Non-pigmented ciliary epithelial cell (primary cell): Measurements from ENCODE around the gene CD300LG.
"Not testable (repeated sequence)": the region's sequence is repeated elsewhere in the genome, so short reads cannot be mapped to it uniquely, and the experiment has no call there.

ENCODE experiments used
- DNase-seq: peaks from one replicate; pipeline ENCODE4 v3.0.0-alpha.2; 2010; ENCODE audit warnings: low read depth

CD300LG gene, protein sequence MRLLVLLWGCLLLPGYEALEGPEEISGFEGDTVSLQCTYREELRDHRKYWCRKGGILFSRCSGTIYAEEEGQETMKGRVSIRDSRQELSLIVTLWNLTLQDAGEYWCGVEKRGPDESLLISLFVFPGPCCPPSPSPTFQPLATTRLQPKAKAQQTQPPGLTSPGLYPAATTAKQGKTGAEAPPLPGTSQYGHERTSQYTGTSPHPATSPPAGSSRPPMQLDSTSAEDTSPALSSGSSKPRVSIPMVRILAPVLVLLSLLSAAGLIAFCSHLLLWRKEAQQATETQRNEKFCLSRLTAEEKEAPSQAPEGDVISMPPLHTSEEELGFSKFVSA

DNA sequence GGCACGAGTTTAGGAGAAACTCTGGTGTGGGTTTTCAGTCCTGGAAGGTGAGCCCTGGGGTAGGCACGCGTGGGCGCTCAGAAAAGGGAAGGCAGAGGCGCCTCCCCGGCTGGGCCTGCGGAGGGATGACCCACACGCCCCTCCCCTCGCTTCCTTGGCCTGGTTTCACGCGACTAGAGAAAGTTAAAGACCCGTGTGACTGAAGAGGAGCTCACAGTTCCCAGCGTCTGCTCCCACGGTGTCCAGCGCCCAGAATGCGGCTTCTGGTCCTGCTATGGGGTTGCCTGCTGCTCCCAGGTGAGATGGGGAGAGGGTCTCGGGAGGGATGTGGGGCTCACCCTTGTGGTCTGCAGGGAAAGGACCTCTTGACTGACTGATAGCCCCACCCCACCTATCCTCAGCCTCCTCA lies at the start of gene CD300LG:
Gene CD300LG (plus strand): TSS at position 214 of the 409 bp plus-strand sequence. CDS start 41 bp downstream, at position 255.
- DNase-seq: no peak

DNA sequence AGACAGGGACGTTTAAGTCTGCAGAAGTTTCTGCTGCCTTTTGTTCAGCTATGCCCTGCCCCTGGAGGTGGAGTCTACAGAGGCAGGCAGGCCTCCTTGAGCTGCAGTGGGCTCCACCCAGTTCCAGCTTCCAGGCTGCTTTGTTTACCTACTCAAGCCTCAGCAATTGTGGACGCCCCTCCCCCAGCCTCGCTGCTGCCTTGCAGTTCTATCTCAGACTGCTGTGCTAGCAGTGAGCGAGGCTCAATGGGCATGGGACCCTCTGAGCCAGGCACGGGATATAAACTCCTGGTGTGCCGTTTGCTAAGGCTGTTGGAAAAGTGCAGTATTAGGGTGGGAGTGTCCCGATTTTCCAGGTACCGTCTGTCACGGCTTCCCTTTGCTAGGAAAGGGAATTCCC lies 49.0 kb upstream of the CD300LG start:
- not testable (repeated sequence) for DNase-seq

GRCh38 chr17:43799047-43799446 lies 47.9 kb upstream of the CD300LG start:
- no peak for DNase-seq

DNA sequence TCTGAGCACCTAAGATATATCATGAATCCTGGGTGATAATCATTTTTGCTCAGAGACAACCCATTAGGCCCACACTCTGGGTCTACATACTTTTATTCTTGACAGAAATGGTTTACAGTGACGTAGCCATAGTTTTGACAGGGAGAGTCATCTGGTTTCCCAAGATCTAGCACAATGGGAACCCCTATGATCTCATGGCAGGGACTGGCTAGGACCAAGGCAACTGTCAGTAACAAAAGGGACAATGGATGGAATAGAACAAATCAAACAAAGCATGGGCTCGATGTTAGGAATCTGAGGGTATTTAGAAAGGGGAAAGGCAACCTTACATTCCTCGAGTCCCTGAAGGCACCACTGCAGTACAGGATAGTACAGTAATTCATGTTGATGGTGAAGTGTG lies 46.2 kb upstream of the CD300LG start:
- DNase-seq: no peak

DNA sequence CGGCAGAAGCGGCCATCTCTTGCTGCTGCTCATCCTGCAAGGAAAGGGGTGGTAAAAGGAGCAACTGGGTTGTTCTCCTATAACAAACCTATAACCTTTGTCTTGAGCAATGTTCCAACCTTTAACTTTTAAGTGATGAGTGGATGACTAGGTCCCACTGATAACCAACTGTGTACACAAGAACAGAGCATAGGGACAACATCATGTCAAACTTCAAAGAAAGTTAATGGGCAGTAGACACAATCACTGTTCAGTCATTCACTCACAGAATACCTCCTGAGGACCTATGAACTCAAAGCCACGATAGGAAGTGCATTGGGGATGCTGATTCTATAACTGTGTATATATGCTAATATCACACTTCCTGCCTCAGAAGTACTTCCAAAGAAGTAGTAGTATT lies 45.1 kb upstream of the CD300LG start:
- DNase-seq: no peak

DNA sequence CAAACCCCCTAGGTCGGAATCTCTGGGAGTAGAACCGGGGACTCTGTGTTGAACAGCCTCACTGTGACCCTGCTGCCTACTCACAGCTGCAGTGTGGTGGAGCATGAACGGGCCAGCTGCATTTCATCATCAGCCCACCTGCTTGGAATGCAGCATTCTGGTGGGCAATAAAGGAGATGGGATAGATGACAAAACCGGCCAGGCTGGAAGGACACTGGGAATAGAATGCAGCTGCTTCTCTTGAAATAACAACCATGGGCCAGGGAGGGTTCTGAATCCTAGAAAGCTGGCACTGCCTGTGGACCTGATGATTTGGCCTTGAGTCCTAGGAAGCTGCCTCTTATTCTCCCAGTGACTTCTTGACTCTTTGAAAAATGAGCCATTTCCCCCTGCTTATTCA lies 43.2 kb upstream of the CD300LG start:
- DNase-seq: no peak

DNA sequence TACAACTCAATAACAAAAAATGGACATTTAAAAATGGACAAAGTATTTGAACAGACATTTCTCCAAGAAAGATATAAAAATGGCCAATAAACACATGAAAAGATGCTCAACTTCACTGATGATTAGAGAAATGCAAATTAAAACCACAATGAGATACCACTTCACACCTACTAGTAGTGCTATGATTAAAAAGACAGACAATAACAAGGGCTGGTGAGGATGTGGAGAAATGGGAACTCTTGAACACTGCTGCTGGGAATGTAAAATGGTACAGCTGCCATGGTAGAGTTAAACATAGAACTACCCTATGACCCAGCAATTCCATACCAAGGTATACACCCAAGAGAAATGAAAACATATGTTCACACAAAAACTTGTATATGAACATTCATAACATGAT lies 41.9 kb upstream of the CD300LG start:
- no peak for DNase-seq

DNA sequence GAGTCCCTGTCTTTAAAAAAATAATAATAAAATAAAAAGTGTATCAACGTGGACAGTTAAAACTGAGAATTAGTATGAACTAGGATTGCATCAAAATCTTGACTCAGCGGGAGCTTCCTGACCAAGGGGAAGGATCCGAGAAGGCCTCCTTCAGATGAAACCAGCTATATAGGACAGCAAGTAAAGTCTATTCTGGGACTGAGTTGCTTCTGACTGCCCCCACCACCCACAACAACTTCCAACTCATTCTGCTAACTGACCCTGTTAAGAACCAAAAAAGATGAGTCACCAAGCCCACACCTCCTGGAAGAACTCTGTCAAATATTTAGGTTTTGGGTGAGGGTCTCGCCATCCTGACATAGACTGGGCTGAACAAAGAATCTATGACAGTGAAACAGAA lies 38.9 kb upstream of the CD300LG start:
- DNase-seq: no peak

GRCh38 chr17:43809121-43809520 lies 37.9 kb upstream of the CD300LG start:
- no peak for DNase-seq

- DNase-seq: no peak
Observed at GRCh38 chr17:43810226-43810715, 36.7 kb upstream of the CD300LG start.

- no peak for DNase-seq
Observed at GRCh38 chr17:43810823-43811222, 36.2 kb upstream of the CD300LG start.

- no peak for DNase-seq
Observed at GRCh38 chr17:43812396-43813265, 34.3 kb upstream of the CD300LG start.

- no peak for DNase-seq
Observed at GRCh38 chr17:43813386-43813785, 33.6 kb upstream of the CD300LG start.

DNA sequence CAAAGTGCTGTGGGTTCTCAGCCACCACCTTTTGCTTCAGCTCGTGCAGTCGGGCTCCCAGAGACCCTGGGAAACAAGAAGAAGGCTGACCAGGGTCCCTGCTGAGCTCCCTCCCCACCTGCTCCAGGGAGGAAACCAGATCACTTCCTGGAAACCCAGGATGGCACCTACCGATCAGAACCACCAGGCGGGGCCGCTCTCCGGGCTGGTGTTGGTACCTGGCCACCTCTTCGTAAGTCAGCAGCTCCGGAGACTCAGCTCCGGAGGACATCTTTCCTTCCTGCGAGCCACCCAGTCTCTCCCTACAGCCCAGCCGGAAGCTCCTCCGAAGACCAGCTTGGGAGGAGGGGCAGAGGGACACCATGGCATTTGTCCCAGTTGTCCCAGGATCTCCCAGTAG lies 33.0 kb upstream of the CD300LG start:
- no peak for DNase-seq

- no peak for DNase-seq
Observed at GRCh38 chr17:43814714-43815113, 32.3 kb upstream of the CD300LG start.

DNA sequence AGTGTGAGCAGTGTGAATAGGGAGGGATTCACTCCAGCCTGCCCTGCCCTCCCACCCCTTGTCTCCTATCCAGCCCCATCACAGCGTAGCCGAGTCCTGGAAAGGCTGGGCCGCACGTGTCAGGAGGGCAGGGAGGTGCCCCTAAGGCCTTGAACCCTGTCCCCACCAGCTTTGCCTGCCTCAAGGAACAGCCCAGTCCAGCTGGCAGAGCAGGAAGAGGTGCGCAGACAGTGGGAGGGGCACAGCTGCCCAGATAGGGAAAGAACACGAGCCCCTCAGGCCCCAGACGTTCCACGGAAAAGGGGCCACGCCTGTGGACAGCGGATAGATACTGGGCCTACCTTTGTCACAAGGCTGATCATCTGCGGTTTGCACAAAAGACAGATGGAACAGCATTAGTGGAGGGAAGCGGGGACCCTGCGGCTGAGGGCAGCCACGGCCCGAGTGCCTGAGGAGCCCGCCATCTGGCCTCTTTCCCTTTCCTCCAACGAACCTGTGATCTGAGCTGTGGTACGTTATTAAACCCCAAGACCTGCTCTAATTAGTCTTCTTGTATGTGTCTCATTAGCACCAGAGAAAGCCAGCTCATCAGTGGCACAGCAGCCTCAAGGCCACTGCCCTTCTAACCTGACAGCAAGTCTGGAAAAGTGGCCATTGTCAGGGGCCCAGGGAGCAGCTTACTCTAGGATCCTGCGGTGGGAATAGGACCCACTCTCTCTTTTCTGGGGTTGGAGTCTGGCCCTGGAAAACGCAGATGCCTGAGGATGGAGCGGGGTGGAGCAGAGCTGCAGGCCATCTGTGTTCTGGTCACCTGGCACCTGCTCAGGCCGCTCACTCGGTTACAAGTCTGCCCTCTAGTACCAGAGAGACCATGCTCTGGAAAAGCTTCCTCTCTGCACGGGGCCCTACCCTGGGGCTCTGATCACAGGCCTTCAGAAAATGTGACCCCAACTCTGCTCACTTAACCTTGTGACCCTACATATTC lies 30.3 kb upstream of the CD300LG start:
- DNase-seq: no peak

- no peak for DNase-seq
Observed at GRCh38 chr17:43817826-43818225, 29.1 kb upstream of the CD300LG start.

- DNase-seq: no peak
Observed at GRCh38 chr17:43818966-43819365, 28.0 kb upstream of the CD300LG start.

- DNase-seq: no peak
Observed at GRCh38 chr17:43820759-43821158, 26.2 kb upstream of the CD300LG start.

DNA sequence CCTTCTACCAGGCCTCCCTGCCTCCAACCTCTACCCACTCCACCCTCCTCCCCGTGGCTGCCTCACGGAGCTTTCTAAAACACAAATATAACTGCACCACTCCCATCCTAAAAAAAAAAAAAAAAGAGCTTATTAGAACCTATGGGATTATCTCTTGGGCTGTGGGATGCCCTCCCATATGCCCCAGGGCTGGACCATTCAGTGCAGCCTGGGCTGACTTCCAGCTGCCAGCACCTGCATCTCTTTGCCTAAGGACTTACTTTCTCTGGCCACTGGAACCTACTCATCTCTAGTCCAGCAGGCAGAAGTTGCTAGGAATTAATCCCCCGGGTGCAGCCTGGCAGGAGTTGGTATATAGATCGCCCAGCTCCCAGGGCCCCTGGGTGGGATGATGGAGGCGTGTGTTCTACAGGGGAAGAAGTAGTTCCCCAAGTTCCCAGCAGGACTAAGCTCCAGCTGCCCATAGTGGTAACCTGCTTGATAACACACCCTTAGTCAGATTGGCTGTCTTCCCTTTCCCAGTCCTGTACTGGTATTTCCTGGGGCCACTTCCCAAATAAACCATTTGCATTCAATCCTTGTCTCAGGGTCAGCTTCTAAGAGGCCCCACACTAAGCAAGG lies 24.3 kb upstream of the CD300LG start:
- DNase-seq: no peak

GRCh38 chr17:43823350-43824084 lies 23.5 kb upstream of the CD300LG start:
- DNase-seq: no peak
